Neural cell (in vitro differentiated cells): ENCODE measurements around the gene TAS2R1. TPM values are rescaled to one million over a fixed set of nuclear protein-coding genes. Genes with fewer than 3 reads are reported as not detected.

Source experiments
- H2AFZ ChIP-seq: fragments of 200-600, 300-800 bp; sonication (generic), shearing (Covaris generic); 2 replicates; pipeline ENCODE4 v1.6.0; 2014; ENCODE audit warnings: low read depth, mild to moderate bottlenecking, antibody characterized with exemption, low read length, moderate library complexity
- H3F3A ChIP-seq: fragments of 200-600 bp; shearing (Covaris generic); 2 replicates; pipeline ENCODE4 v1.6.1; 2016; ENCODE audit warnings: mild to moderate bottlenecking, moderate library complexity, mixed read lengths, antibody characterized with exemption, low read length; ENCODE audit not compliant: insufficient read depth, poor library complexity, severe bottlenecking
- H3K27ac ChIP-seq: fragments of 200-600, 300-800 bp; sonication (generic), shearing (Covaris generic); 2 replicates; pipeline ENCODE4 v1.5.1; 2014; ENCODE audit warnings: mild to moderate bottlenecking, low read length, moderate library complexity
- H3K27me3 ChIP-seq: fragments of 300-800, 200-600 bp; sonication (generic), shearing (Covaris generic); 2 replicates; pipeline ENCODE4 v1.6.0; 2014; ENCODE audit warnings: mild to moderate bottlenecking, low read depth, low read length, moderate library complexity; ENCODE audit not compliant: insufficient read depth
- H3K36me3 ChIP-seq: fragments of 300-800, 200-600 bp; sonication (generic), shearing (Covaris generic); 2 replicates; pipeline ENCODE4 v1.5.1; 2014; ENCODE audit warnings: mild to moderate bottlenecking, antibody characterized with exemption, low read length, moderate library complexity; ENCODE audit not compliant: insufficient read depth
- H3K4me2 ChIP-seq: fragments of 300-800, 200-600 bp; sonication (generic), shearing (Covaris generic); 2 replicates; pipeline ENCODE4 v1.6.0; 2014; ENCODE audit warnings: mild to moderate bottlenecking, low read length
- H3K4me3 ChIP-seq: fragments of 300-800, 200-600 bp; sonication (generic), shearing (Covaris generic); 2 replicates; pipeline ENCODE4 v1.5.1; 2014; ENCODE audit warnings: mild to moderate bottlenecking, low read length, moderate library complexity
- H3K79me2 ChIP-seq: fragments of 200-600 bp; shearing (Covaris generic); replicated peaks from 2 replicates; pipeline ENCODE4 v1.6.0; 2014; ENCODE audit warnings: mild to moderate bottlenecking, low read length, moderate library complexity; ENCODE audit not compliant: insufficient read depth
- H3K9ac ChIP-seq: fragments of 300-800, 200-600 bp; sonication (generic), shearing (Covaris generic); 2 replicates; pipeline ENCODE4 v1.6.1; 2016; ENCODE audit warnings: mild to moderate bottlenecking, low read length, mixed read lengths
- H3K9me2 ChIP-seq: fragments of 200-600 bp; shearing (Covaris generic); 2 replicates; pipeline ENCODE4 v1.6.1; 2016; ENCODE audit warnings: mild to moderate bottlenecking, low read length, mixed read lengths; ENCODE audit not compliant: insufficient read depth
- H3K9me3 ChIP-seq: fragments of 200-600, 300-800 bp; sonication (generic), shearing (Covaris generic); 2 replicates; pipeline ENCODE4 v1.6.1; 2016; ENCODE audit warnings: mild to moderate bottlenecking, mixed run types, low read length, moderate library complexity, mixed read lengths
- H4K20me1 ChIP-seq: fragments of 200-600 bp; shearing (Covaris generic); 2 replicates; pipeline ENCODE4 v1.6.1; 2016; ENCODE audit warnings: mild to moderate bottlenecking, mixed run types; ENCODE audit not compliant: insufficient read depth
- CTCF ChIP-seq: fragments of 450-650 bp; IDR thresholded peaks from 2 replicates; pipeline ENCODE4 v1.5.1; 2014; ENCODE audit warnings: antibody characterized with exemption, mild to moderate bottlenecking, moderate library complexity; ENCODE audit not compliant: poor library complexity, severe bottlenecking
- EP300 ChIP-seq: fragments of 450-650 bp; conservative IDR thresholded peaks from 2 replicates; pipeline ENCODE4 v1.6.1; 2014; ENCODE audit warnings: antibody characterized with exemption, mild to moderate bottlenecking, moderate library complexity; ENCODE audit not compliant: poor library complexity, severe bottlenecking
- EZH2 ChIP-seq: fragments of 200-600, 300-800 bp; shearing (Covaris generic), sonication (generic); IDR thresholded peaks from 2 replicates; pipeline ENCODE4 v1.6.1; 2014; ENCODE audit warnings: antibody characterized with exemption, low read length, borderline replicate concordance, mild to moderate bottlenecking; ENCODE audit not compliant: insufficient read depth, poor library complexity, severe bottlenecking
- MXI1 ChIP-seq: fragments of 450-650 bp; conservative IDR thresholded peaks from 2 replicates; pipeline ENCODE4 v1.6.1; 2014; ENCODE audit warnings: antibody characterized with exemption, mild to moderate bottlenecking; ENCODE audit not compliant: poor library complexity, severe bottlenecking
- POLR2AphosphoS5 ChIP-seq: IDR thresholded peaks from 2 replicates; pipeline ENCODE4 v1.6.1; 2012
- RAD21 ChIP-seq: fragments of 450-650 bp; conservative IDR thresholded peaks from 2 replicates; pipeline ENCODE4 v1.6.1; 2014; ENCODE audit warnings: antibody characterized with exemption, mild to moderate bottlenecking, moderate library complexity
- REST ChIP-seq: IDR thresholded peaks from 2 replicates; pipeline ENCODE4 v1.6.1; 2012; ENCODE audit warnings: borderline replicate concordance
- SMC3 ChIP-seq: fragments of 450-650 bp; conservative IDR thresholded peaks from 2 replicates; pipeline ENCODE4 v1.6.1; 2014; ENCODE audit warnings: antibody characterized with exemption, mild to moderate bottlenecking, moderate library complexity; ENCODE audit not compliant: poor library complexity
- TAF1 ChIP-seq: IDR thresholded peaks from 2 replicates; pipeline ENCODE4 v1.6.1; 2012; ENCODE audit warnings: low read depth
- polyA plus RNA-seq: library from polyadenylated mRNA; depleted of rRNA; stranded (reverse); fragments of >200 nt; gene quantifications from 2 replicates; pipeline ENCODE4 v1.2.3, GENCODE V29; 2014

The TAS2R1 gene
- polyA plus RNA-seq, 1 donor from 2014 or later = 0.41 TPM

- Histone ChIP-seq H3K4me3 (no peak overlapping the region), H3K79me2 (no peaks in the 10 kb centered on the region), H4K20me1 (no peaks in the 10 kb centered on the region), H2AFZ (no peak overlapping the region), H3K9me2 (no peaks in the 10 kb centered on the region), H3K9me3 (no peaks in the 10 kb centered on the region), H3K27ac (no peak overlapping the region), H3K36me3 (no peaks in the 10 kb centered on the region), H3K9ac (no peak overlapping the region), H3K4me2 (no peak overlapping the region), H3F3A (no peaks in the 10 kb centered on the region), H3K27me3 (no peaks in the 10 kb centered on the region)
- no peak for TF ChIP-seq CTCF
- TF ChIP-seq POLR2AphosphoS5 = no peak
- TF ChIP-seq SMC3 = no peak
- no peak for TF ChIP-seq MXI1
- TF ChIP-seq EP300 = no peak
- no peak for TF ChIP-seq TAF1
- TF ChIP-seq EZH2 = no peak
- TF ChIP-seq RAD21 = no peak
- TF ChIP-seq REST = no peak
Observed at GRCh38 chr5:9588254-9588653, 41.9 kb downstream of the TAS2R1 start.

GRCh38 chr5:9587135-9587534 lies 43.0 kb downstream of the TAS2R1 start:
- H3K9me2 ChIP-seq = no peaks in the 10 kb centered on the region
- H2AFZ ChIP-seq = no peak overlapping the region

More at GRCh38 chr5:9587135-9587534, 43.0 kb downstream of the TAS2R1 start:
- Histone ChIP-seq H3K27ac (no peak overlapping the region), H3K9me3 (no peaks in the 10 kb centered on the region), H3K79me2 (no peaks in the 10 kb centered on the region), H3K27me3 (no peaks in the 10 kb centered on the region), H3F3A (no peaks in the 10 kb centered on the region), H3K4me3 (no peak overlapping the region), H3K36me3 (no peaks in the 10 kb centered on the region), H4K20me1 (no peaks in the 10 kb centered on the region), H3K9ac (no peak overlapping the region), H3K4me2 (no peak overlapping the region)
- TF ChIP-seq REST = no peak
- no peak for TF ChIP-seq SMC3
- no peak for TF ChIP-seq TAF1
- no peak for TF ChIP-seq RAD21
- no peak for TF ChIP-seq MXI1
